ENCODE data around the gene LHX6. TPM values are rescaled to one million over a fixed set of nuclear protein-coding genes. Genes with fewer than 3 reads are reported as not detected.

The LHX6 gene
- total and polyA plus RNA-seq, 2 of the 4 experiments (the other 2 are of a cell fraction), result under 0.01 to 0.05 TPM

DNA sequence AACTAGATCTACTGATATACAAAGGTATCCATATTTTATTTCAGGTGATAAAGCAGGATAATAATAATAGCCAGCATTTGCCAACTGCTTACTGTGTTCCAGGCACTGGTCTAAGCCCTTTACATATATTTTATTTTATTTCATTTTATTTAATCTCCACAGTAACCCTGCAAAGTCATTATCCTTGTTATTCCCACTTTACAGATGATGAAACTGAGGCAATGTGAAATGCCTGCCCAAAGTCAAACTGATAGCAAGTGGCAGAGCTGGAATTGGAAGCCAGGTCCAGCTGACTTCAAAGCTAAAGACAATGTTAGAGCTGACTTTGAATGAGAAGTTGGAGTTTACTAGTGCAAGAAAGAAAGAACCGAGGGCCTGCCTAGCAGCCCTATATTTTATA lies 44.2 kb downstream of the LHX6 start:
- ATAC-seq (ENCODE audit: low read depth) (no peak), DNase-seq (no peak)
- Histone ChIP-seq H2AK9ac (replicated peaks; ENCODE audit: low read depth, low read length, poor library complexity) (no peak overlapping the region), H3K4me2 (ENCODE audit: low read depth, low read length) (no peak overlapping the region), H3K9me1 (ENCODE audit: insufficient read depth, low read length) (no peaks in the 10 kb centered on the region), H3K14ac (replicated peaks; ENCODE audit: low read depth, low read length) (no peak overlapping the region), H3K9me3 (ENCODE audit: control insufficient read depth, insufficient read depth, low read length) (no peaks in the 10 kb centered on the region), H3K56ac (ENCODE audit: extremely low read depth, insufficient read depth, low read length) (no peak overlapping the region), H2BK5ac (ENCODE audit: low read depth, low read length, poor library complexity, severe bottlenecking) (no peak overlapping the region), H3K27ac (ENCODE audit: insufficient read depth, low read length) (no peak overlapping the region), H4K20me1 (ENCODE audit: insufficient read depth, low read length) (no peaks in the 10 kb centered on the region), H2AK5ac (ENCODE audit: low read depth, low read length) (no peak overlapping the region), H2BK15ac (ENCODE audit: low read depth, low read length) (no peak overlapping the region), H3K4me3 (ENCODE audit: insufficient read depth, low read depth, low read length) (no peak overlapping the region), H3K79me1 (ENCODE audit: low read depth in 1 of 2, low read length in 2 of 2) (no peaks in the 10 kb centered on the region), H3K27me3 (ENCODE audit: control insufficient read depth, insufficient read depth, low read length) (peaks cover 35% of the 10 kb centered on the region), H3K36me3 (ENCODE audit: control insufficient read depth, insufficient read depth, low read length) (no peaks in the 10 kb centered on the region), H3K4me1 (ENCODE audit: control insufficient read depth, insufficient read depth, low read length) (0 out of 2 replicates have a peak, but pooled peaks cover 4% of the 10 kb centered on the region), H3K9ac (ENCODE audit: low read depth, low read length) (no peak overlapping the region), H2BK20ac (ENCODE audit: low read depth, low read length) (no peak overlapping the region), H4K91ac (ENCODE audit: insufficient read depth, low read depth, low read length) (no peak overlapping the region), H2BK120ac (ENCODE audit: low read depth, low read length) (no peak overlapping the region), H3K18ac (ENCODE audit: low read depth, low read length) (no peak overlapping the region), H3K4ac (ENCODE audit: low read depth, low read length) (no peak overlapping the region), H3K23ac (ENCODE audit: low read depth, low read length) (no peak overlapping the region), H2AFZ (replicated peaks; ENCODE audit: low read length, poor library complexity) (no peak overlapping the region), H4K8ac (ENCODE audit: low read depth in 2 of 2, low read length in 2 of 2) (no peak overlapping the region), H4K5ac (ENCODE audit: low read depth, low read length) (no peak overlapping the region)
- dilution Hi-C loops (cut with HindIII; ENCODE audit: low sequenced_read_pairs, unreplicated experiment) (no loop called here), intact Hi-C loops (cut with micrococcal nuclease) (no loop called here), in situ Hi-C loops (cut with MboI; ENCODE audit: low sequenced_read_pairs) (no loop called here)
- POLR2A ChIA-PET (ENCODE audit: unreplicated experiment), result no interaction called here
- no peak for TF ChIP-seq SMC3 (IDR thresholded peaks at IDR 0.05; ENCODE audit: low read depth, low read length)
- no peak for TF ChIP-seq CHD1 (IDR thresholded peaks at IDR 0.05; ENCODE audit: low read depth, low read length)
- TF ChIP-seq FOS (IDR thresholded peaks at IDR 0.05; ENCODE audit: low read depth, low read length), result no peak
- no peak for TF ChIP-seq MAZ (IDR thresholded peaks at IDR 0.05; ENCODE audit: borderline replicate concordance, low read depth, low read length)
- TF ChIP-seq, protein P1, sequence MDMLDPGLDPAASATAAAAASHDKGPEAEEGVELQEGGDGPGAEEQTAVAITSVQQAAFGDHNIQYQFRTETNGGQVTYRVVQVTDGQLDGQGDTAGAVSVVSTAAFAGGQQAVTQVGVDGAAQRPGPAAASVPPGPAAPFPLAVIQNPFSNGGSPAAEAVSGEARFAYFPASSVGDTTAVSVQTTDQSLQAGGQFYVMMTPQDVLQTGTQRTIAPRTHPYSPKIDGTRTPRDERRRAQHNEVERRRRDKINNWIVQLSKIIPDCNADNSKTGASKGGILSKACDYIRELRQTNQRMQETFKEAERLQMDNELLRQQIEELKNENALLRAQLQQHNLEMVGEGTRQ (IDR thresholded peaks at IDR 0.05; ENCODE audit: low read depth, low read length), result no peak
- no peak for TF ChIP-seq NFE2L2 (IDR thresholded peaks at IDR 0.05; ENCODE audit: low read depth, low read length)
- TF ChIP-seq MAFK (IDR thresholded peaks at IDR 0.05; ENCODE audit: low read depth, low read length), result no peak
- TF ChIP-seq MXI1 (IDR thresholded peaks at IDR 0.05; ENCODE audit: borderline replicate concordance, low read depth, low read length), result no peak
- no peak for TF ChIP-seq POLR2A (IDR thresholded peaks at IDR 0.05; ENCODE audit: low read depth, low read length)
- no peak for TF ChIP-seq CEBPB (IDR thresholded peaks at IDR 0.05; ENCODE audit: low read depth, low read length)
- no peak for TF ChIP-seq RAD21 (IDR thresholded peaks at IDR 0.05; ENCODE audit: low read length)
- TF ChIP-seq, protein P2, sequence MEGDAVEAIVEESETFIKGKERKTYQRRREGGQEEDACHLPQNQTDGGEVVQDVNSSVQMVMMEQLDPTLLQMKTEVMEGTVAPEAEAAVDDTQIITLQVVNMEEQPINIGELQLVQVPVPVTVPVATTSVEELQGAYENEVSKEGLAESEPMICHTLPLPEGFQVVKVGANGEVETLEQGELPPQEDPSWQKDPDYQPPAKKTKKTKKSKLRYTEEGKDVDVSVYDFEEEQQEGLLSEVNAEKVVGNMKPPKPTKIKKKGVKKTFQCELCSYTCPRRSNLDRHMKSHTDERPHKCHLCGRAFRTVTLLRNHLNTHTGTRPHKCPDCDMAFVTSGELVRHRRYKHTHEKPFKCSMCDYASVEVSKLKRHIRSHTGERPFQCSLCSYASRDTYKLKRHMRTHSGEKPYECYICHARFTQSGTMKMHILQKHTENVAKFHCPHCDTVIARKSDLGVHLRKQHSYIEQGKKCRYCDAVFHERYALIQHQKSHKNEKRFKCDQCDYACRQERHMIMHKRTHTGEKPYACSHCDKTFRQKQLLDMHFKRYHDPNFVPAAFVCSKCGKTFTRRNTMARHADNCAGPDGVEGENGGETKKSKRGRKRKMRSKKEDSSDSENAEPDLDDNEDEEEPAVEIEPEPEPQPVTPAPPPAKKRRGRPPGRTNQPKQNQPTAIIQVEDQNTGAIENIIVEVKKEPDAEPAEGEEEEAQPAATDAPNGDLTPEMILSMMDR (conservative IDR thresholded peaks at IDR 0.05; ENCODE audit: low read depth, low read length), result no peak
- CTCF ChIA-PET, result interaction anchor here (1.0 kb wide), 1 partner anchor 85 kb away, joined by 3 read pairs; no protein-coding TSS in a partner anchor
- WGBS, 2 experiments (ENCODE audit: extremely low coverage in 2 of 2, insufficient read length in 1 of 2), result no CpG with 5 or more reads among the region's 1 CpG
- no TSS peak for BruUV-seq (replicated peaks)
